Cardiac fibroblast (primary cell): Measurements from ENCODE around the gene F10.
A peak's percentile ranks its signal among the peaks of the same experiment; 100 is the strongest.

Source experiments
- DNase-seq, 2 donors: peaks; one replicate each; pipeline versions ENCODE4 v3.0.0 to v3.0.0-alpha.2; 2010; ENCODE audit warnings: low read depth in 2 of 2
- H3K4me3 ChIP-seq, 2 donors: replicated peaks in 1 of 2; 1 replicate in 1 of 2; 2 replicates in 1 of 2; pipeline ENCODE4 v1.5.1; 2011; ENCODE audit warnings: low read depth in 2 of 2, low read length in 2 of 2, mild to moderate bottlenecking in 2 of 2, moderate library complexity in 1 of 2
- TF ChIP-seq, protein P1 (sequence below): IDR thresholded peaks from one replicate; pipeline ENCODE4 v1.5.1; 2011; ENCODE audit warnings: low read depth, mild to moderate bottlenecking, low read length, inconsistent platforms

Gene F10

GRCh38 chr13:113119166-113119821, 3.3 kb upstream of the F10 start:
- DNase-seq, result no peak
- TF ChIP-seq, protein P1, sequence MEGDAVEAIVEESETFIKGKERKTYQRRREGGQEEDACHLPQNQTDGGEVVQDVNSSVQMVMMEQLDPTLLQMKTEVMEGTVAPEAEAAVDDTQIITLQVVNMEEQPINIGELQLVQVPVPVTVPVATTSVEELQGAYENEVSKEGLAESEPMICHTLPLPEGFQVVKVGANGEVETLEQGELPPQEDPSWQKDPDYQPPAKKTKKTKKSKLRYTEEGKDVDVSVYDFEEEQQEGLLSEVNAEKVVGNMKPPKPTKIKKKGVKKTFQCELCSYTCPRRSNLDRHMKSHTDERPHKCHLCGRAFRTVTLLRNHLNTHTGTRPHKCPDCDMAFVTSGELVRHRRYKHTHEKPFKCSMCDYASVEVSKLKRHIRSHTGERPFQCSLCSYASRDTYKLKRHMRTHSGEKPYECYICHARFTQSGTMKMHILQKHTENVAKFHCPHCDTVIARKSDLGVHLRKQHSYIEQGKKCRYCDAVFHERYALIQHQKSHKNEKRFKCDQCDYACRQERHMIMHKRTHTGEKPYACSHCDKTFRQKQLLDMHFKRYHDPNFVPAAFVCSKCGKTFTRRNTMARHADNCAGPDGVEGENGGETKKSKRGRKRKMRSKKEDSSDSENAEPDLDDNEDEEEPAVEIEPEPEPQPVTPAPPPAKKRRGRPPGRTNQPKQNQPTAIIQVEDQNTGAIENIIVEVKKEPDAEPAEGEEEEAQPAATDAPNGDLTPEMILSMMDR, result no peak

GRCh38 chr13:113119822-113120189, 2.8 kb upstream of the F10 start:
- H3K4me3 ChIP-seq, result no peak overlapping the region
- no peak for DNase-seq
- TF ChIP-seq, protein P1, result no peak

More at GRCh38 chr13:113119166-113119821, 3.3 kb upstream of the F10 start:
- H3K4me3 ChIP-seq, result no peak overlapping the region

- DNase-seq, result no peak
- TF ChIP-seq, protein P1, result no peak
- no peak overlapping the region for H3K4me3 ChIP-seq
These were observed 2.1 kb upstream of the F10 start for GRCh38 chr13:113120300-113121182.

DNA sequence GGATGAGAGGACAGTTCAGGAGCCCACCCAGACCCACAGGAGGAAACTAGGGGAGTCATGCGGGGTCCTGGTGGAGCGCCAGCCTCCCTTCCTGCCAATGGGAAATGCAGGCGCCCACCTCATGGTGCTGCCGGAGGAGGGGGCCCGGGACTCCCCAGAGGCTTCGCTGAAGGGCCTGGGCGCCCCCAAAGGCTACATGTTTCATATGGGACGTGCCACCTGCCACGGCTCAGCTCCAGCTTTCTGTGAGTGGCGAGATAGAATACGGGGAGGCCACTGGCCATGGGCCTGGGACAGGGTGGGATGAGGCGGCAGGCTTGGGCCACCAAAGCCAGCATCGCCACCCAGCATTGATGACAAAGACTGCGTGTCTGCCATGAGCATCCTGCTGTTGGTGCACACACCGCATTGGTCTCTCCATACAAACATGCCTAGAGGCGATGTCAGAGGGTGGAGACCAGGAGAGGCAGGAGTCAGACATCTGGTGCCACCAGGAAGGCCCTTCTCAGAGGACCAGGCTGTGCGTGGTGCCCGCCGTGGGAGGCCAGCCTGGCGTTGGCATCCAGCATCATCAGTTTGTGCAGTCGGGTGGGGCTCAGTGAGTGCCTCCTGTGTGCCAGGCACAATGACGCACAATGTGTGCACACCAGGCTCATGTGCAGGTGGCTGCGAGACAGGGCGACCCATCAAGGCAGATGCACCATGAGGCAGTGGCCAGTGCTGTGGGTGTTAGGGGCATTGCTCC, 1.2 kb upstream of the F10 start:
- H3K4me3 ChIP-seq, result no peak overlapping the region
- TF ChIP-seq, protein P1, result no peak
- DNase-seq, result no peak

GRCh38 chr13:113121928-113122471, 599 bp upstream of the F10 start:
- H3K4me3 ChIP-seq, result no peak overlapping the region
- TF ChIP-seq, protein P1, result no peak
- no peak for DNase-seq

- H3K4me3 ChIP-seq, result peak overlapping the region in 1 of 2 donors; percentile 19
- no peak for DNase-seq
These were observed 915 bp downstream of the F10 start for GRCh38 chr13:113123226-113124201.

More at GRCh38 chr13:113123226-113124201, 915 bp downstream of the F10 start:
- TF ChIP-seq, protein P1, result peak; percentile 21
